Lower leg skin (tissue), 3 donors: ENCODE results near the gene NSMCE1.

Source experiments
- CTCF ChIP-seq, 3 donors: fragments of 450-650 bp; IDR thresholded peaks; one replicate each; pipeline ENCODE4 v1.5.1; 2016; ENCODE audit warnings: antibody characterized with exemption in 3 of 3, mild to moderate bottlenecking in 3 of 3, moderate library complexity in 2 of 3
- POLR2A ChIP-seq, 2 donors: fragments of 450-650 bp; IDR thresholded peaks; one replicate each; pipeline ENCODE4 v1.6.1; 2016 to 2017; ENCODE audit warnings: antibody characterized with exemption in 2 of 2, mild to moderate bottlenecking in 1 of 2, moderate library complexity in 1 of 2

GRCh38 chr16:27267037-27267677 lies 1.4 kb downstream of the NSMCE1 start:
- TF ChIP-seq CTCF (IDR thresholded peaks at IDR 0.05) (no peak), POLR2A (IDR thresholded peaks at IDR 0.05) (no peak)
